ENCODE measurements around the gene RPS6KL1. TPM values are rescaled to one million over a fixed set of nuclear protein-coding genes. Genes with fewer than 3 reads are reported as not detected.
A peak's percentile ranks its signal among the peaks of the same experiment; 100 is the strongest.

The RPS6KL1 gene
- polyA plus RNA-seq, 4 donors: 0.72 to 1.8 (median 1.2) TPM

- no peak for DNase-seq (ENCODE audit: low read depth in 4 of 4, low spot score in 3 of 4)
These were observed 7.2 kb downstream of the RPS6KL1 start for GRCh38 chr14:74915826-74916225.

- DNase-seq (ENCODE audit: low read depth in 4 of 4, low spot score in 3 of 4): no peak
These were observed 7.6 kb downstream of the RPS6KL1 start for GRCh38 chr14:74915426-74915825.

- DNase-seq (ENCODE audit: low read depth in 4 of 4, low spot score in 3 of 4): peak in 2 of 4 donors; percentile 26 to 42
These were observed 9.0 kb downstream of the RPS6KL1 start for GRCh38 chr14:74913986-74914573.

- no peak for DNase-seq (ENCODE audit: low read depth in 4 of 4, low spot score in 3 of 4)
These were observed 9.6 kb downstream of the RPS6KL1 start for GRCh38 chr14:74913393-74913910.

DNA sequence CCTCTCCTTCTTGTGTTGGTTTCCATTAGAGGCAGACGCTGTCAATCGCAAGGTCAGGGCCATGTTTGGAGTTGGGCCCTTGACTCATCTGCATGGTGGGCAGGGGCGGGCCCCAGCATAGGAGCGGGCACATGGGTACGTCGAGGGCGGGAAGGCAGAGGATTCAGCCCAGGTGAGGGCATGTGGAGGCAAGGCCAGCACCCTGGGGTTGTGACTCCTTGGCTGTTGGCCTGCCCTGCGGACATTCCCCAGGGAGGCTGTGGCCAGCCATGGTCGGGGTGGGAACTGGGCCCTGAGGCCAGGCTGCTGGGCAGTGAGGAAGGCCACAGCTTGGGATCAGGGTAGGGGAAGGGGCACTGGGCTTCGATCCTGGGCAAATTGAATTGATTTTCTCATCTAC is 10.3 kb downstream of the RPS6KL1 start:
- DNase-seq (ENCODE audit: low read depth in 4 of 4, low spot score in 3 of 4): no peak

DNA sequence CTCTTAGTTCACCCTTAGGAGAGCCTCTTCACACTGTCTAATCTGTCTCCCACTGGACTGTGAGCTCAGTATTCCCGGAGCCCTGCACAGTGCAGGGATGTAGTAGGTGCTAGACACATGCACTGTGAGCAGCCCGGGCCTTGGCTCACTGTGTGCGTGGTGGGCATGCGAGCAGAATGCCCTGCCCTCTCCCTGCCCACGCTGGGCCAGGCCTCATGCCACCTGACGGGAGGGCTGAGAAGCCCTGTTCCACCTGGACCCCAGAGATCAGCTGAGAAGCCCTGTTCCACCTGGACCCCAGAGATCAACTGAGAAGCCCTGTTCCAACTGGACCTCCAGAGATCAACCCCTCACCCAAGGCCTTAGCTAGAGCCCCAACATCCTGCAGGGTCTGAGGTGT is 10.9 kb downstream of the RPS6KL1 start:
- no peak for DNase-seq (ENCODE audit: low read depth in 4 of 4, low spot score in 3 of 4)

GRCh38 chr14:74911704-74912103 is 11.4 kb downstream of the RPS6KL1 start:
- no peak for DNase-seq (ENCODE audit: low read depth in 4 of 4, low spot score in 3 of 4)

GRCh38 chr14:74911221-74911620 is 11.8 kb downstream of the RPS6KL1 start:
- DNase-seq (ENCODE audit: low read depth in 4 of 4, low spot score in 3 of 4): no peak

GRCh38 chr14:74910556-74910955 is 12.5 kb downstream of the RPS6KL1 start:
- no peak for DNase-seq (ENCODE audit: low read depth in 4 of 4, low spot score in 3 of 4)

GRCh38 chr14:74909911-74910310 is 13.1 kb downstream of the RPS6KL1 start:
- no peak for DNase-seq (ENCODE audit: low read depth in 4 of 4, low spot score in 3 of 4)

DNA sequence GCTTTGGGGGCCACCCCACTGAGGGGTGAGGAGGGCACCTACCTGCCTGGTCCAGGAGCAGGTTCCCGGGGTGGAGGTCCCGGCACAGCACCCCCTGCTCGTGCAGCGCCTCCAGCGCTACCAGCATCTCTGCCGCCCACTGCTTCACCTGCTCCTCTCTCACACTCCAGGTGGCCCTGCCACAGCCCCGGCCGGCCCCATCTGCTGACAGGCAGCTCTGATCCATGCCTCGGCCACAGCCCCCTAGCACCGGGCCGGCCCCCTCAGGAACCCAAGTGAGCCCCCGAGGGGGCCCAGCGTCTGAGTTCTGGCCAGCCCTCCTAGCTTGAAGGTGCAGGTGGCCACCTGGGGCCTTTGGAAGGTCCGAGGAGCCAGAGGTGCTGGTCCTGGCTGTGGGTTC is 13.6 kb downstream of the RPS6KL1 start:
- DNase-seq (ENCODE audit: low read depth in 4 of 4, low spot score in 3 of 4): no peak

DNA sequence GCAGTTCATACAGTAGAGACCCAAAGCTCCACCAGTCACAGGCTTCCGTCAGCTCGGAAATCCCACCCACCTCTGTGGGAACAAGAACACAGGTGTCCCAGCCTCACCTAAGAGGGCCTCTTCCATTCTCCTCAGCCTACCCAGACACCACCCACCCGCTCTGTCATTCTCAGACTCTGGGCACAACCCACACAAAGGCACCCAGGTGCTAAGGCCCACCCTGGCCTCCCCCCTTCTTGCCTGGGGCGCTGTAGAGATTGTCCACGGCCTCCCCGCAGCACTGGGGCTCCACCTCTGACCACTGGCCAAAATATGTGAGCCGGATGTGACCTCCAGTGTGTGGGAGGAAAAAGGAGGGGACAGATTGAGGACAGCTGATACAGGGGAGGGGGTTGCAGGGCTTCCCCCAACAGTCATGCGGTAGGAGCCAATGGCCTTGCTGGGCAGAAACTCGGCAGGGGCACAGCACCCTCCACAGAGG is 14.2 kb downstream of the RPS6KL1 start:
- DNase-seq (ENCODE audit: low read depth in 4 of 4, low spot score in 3 of 4): no peak

- DNase-seq (ENCODE audit: low read depth in 4 of 4, low spot score in 3 of 4): no peak
These were observed 15.3 kb downstream of the RPS6KL1 start for GRCh38 chr14:74907744-74908143.

GRCh38 chr14:74906925-74907521 is 16.0 kb downstream of the RPS6KL1 start:
- DNase-seq (ENCODE audit: low read depth in 4 of 4, low spot score in 3 of 4): no peak

GRCh38 chr14:74905595-74906142 is 17.4 kb downstream of the RPS6KL1 start:
- DNase-seq (ENCODE audit: low read depth in 4 of 4, low spot score in 3 of 4): peak in 1 of 4 donors; percentile 19

DNA sequence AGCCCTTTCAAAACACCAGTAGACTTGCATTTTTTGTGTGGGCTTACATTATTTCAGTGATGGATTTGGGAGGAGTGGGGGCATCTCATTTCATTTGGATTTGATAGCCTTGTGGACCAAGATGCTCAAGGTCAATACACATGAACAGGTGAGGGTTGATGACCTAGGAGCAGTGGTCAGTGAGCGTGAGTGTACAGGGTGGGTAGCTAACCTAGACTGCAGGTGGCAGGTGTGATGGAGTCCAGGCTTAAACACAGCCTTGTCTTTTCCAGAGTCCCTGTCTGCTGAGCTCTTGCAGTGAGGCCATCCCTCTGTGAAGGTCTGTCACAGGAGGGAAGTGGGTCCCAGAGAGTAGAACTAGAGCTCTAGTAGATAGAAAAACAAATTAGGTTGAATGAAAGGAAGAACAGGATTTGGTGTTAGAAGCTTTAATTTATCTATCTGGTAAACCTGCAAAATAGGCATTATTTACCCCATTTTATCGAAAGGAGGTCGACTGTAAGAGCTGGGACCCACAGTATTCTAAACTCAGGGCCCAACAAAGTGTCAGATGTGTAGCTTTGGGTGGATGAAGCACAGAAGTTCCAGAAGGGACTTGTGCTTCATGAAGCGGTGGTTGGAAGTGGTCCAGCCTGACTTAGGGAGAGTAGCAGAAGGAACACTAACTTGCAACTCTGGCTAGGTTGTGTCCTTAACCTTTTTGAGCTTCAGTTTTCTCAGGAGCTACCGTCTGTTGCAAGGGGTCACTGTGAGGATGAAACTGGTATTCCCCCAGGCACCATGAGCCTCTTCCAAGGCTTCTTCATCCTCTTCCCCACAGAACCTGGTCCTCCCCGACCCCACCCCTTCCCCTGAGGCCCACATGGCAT is 18.2 kb downstream of the RPS6KL1 start:
- DNase-seq (ENCODE audit: low read depth in 4 of 4, low spot score in 3 of 4): no peak

GRCh38 chr14:74902941-74903705 is 19.9 kb downstream of the RPS6KL1 start:
- no peak for DNase-seq (ENCODE audit: low read depth in 4 of 4, low spot score in 3 of 4)

GRCh38 chr14:74898694-74899093 is 24.4 kb downstream of the RPS6KL1 start:
- no peak for DNase-seq (ENCODE audit: low read depth in 4 of 4, low spot score in 3 of 4)

GRCh38 chr14:74898083-74898482 is 25.0 kb downstream of the RPS6KL1 start:
- no peak for DNase-seq (ENCODE audit: low read depth in 4 of 4, low spot score in 3 of 4)

DNA sequence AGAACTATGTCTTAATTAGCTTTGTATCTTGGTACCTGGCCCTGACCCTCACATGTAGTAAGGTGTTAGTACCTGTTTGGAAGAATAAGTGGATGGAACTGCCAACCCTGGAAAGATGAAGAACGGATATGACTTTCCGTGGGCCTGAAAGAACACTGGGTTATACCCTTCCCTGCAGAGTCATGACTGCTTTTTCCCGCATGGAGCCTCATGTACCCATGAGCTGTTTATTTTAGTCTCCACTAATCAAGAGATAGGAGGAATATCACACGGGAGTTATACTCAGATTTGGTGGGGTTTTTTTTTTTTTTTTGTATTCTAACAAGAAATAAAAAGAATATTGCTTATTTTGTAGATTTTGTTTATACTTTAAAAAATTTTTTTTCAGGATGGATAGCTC is 25.4 kb downstream of the RPS6KL1 start:
- DNase-seq (ENCODE audit: low read depth in 4 of 4, low spot score in 3 of 4): no peak

Measured in left renal pelvis (tissue), 4 donors.